H1 (cell line): ENCODE data around the gene NEB. TPM values are rescaled to one million over a fixed set of nuclear protein-coding genes. Genes with fewer than 3 reads are reported as not detected.
A peak's percentile ranks its signal among the peaks of the same experiment; 100 is the strongest.

Experiments used
- CTCF ChIA-PET: fragments of 300-600 bp; sonication (Branson Sonifier 250); formaldehyde crosslinking; loops from one replicate; lab custom pipeline; 2021; ENCODE audit not compliant: partially characterized antibody; lab: Charles Lee
- POLR2A ChIA-PET: fragments of 300-600 bp; sonication (Branson Sonifier 250); formaldehyde crosslinking; loops from one replicate; lab custom pipeline; 2021; ENCODE audit warnings: inconsistent platforms; ENCODE audit not compliant: partially characterized antibody; lab: Charles Lee
- DNase-seq, 2 experiments: peaks; one replicate each; pipeline versions ENCODE4 v3.0.0 to v3.0.0-alpha.2; 2010 to 2022; ENCODE audit warnings: low spot score in 2 of 2, low read depth in 1 of 2, mixed read lengths in 1 of 2
- FAIRE-seq: peaks from 2 replicates; lab custom pipeline; 2011; peaks lifted over from hg19 to GRCh38; lab: Jason Lieb, UNC
- H2AFZ ChIP-seq: 2 replicates; pipeline ENCODE4 v1.8.1; 2012; ENCODE audit warnings: low read length, inconsistent platforms
- H2AK5ac ChIP-seq: 2 replicates; pipeline ENCODE4 v1.6.1; 2013; ENCODE audit warnings: low read depth, low read length
- H2BK120ac ChIP-seq: replicated peaks from 2 replicates; pipeline ENCODE3; 2013; ENCODE audit warnings: low read depth, low read length, inconsistent platforms
- H2BK12ac ChIP-seq: 2 replicates; pipeline ENCODE4 v1.6.1; 2013; ENCODE audit warnings: low read depth, low read length
- H2BK15ac ChIP-seq: 2 replicates; pipeline ENCODE4 v1.6.1; 2013; ENCODE audit warnings: low read length
- H2BK20ac ChIP-seq: 2 replicates; pipeline ENCODE4 v1.6.1; 2013; ENCODE audit warnings: low read length
- H2BK5ac ChIP-seq: 2 replicates; pipeline ENCODE4 v1.6.1; 2013; ENCODE audit warnings: low read depth, low read length
- H3K14ac ChIP-seq: 2 replicates; pipeline ENCODE4 v1.6.1; 2013; ENCODE audit warnings: inconsistent platforms; ENCODE audit not compliant: insufficient read length
- H3K18ac ChIP-seq: 2 replicates; pipeline ENCODE4 v1.6.1; 2013; ENCODE audit warnings: low read length; ENCODE audit errors: extremely low read depth
- H3K23ac ChIP-seq: 2 replicates; pipeline ENCODE4 v1.6.1; 2013; ENCODE audit warnings: inconsistent platforms; ENCODE audit not compliant: insufficient read length
- H3K23me2 ChIP-seq: 2 replicates; pipeline ENCODE4 v1.6.1; 2013; ENCODE audit warnings: low read depth, low read length
- H3K27ac ChIP-seq: 2 replicates; pipeline ENCODE4 v1.6.1; 2011; ENCODE audit warnings: low read depth, low read length, inconsistent platforms
- H3K27me3 ChIP-seq, 4 experiments: replicated peaks in 1 of 4; 1 replicate in 1 of 4; 2 replicates in 3 of 4; pipeline versions ENCODE4 v1.6.1 to v1.8.1; 2011 to 2013; ENCODE audit warnings: low read length in 3 of 4, mild to moderate bottlenecking in 3 of 4, inconsistent platforms in 2 of 4, mixed read lengths in 2 of 4, moderate library complexity in 1 of 4; ENCODE audit not compliant: control insufficient read depth in 3 of 4, insufficient read depth in 3 of 4; ENCODE audit errors: extremely low read depth in 1 of 4
- H3K36me3 ChIP-seq, 4 experiments: 2 replicates each; pipeline versions ENCODE4 v1.6.1 to v1.8.1; 2011 to 2013; ENCODE audit warnings: mild to moderate bottlenecking in 4 of 4, low read length in 3 of 4, moderate library complexity in 2 of 4, control low read depth in 1 of 4, inconsistent platforms in 1 of 4; ENCODE audit not compliant: insufficient read depth in 4 of 4, control insufficient read depth in 2 of 4
- H3K4ac ChIP-seq: replicated peaks from 2 replicates; pipeline ENCODE3; 2013; ENCODE audit warnings: low read length, low read depth, mixed read lengths, inconsistent platforms; ENCODE audit not compliant: insufficient read length
- H3K4me1 ChIP-seq, 4 experiments: replicated peaks in 1 of 4; 1 replicate in 1 of 4; 2 replicates in 3 of 4; pipeline versions ENCODE4 v1.6.1 to v1.8.1; 2011 to 2013; ENCODE audit warnings: low read length in 3 of 4, inconsistent platforms in 2 of 4, mixed read lengths in 1 of 4; ENCODE audit not compliant: insufficient read depth in 4 of 4, control insufficient read depth in 3 of 4
- H3K4me2 ChIP-seq, 2 experiments: 2 replicates each; pipeline versions ENCODE4 v1.6.1 to v1.8.1; 2011 to 2013; ENCODE audit warnings: low read depth in 2 of 2, low read length in 2 of 2, control low read depth in 1 of 2, inconsistent platforms in 1 of 2, mild to moderate bottlenecking in 1 of 2; ENCODE audit not compliant: insufficient read depth in 1 of 2
- H3K4me3 ChIP-seq, 4 experiments: fragments of 200-600, 300-600 bp in 1 of 4; sonication (generic), shearing (Covaris generic), sonication (Bioruptor Twin) in 1 of 4; 2 replicates each; pipeline versions ENCODE4 v1.5.1 to v1.8.1; 2011 to 2016; ENCODE audit warnings: low read length in 4 of 4, low read depth in 3 of 4, control low read depth in 2 of 4, inconsistent platforms in 2 of 4, mild to moderate bottlenecking in 2 of 4, mixed read lengths in 1 of 4, moderate library complexity in 1 of 4; ENCODE audit not compliant: insufficient read depth in 2 of 4; ENCODE audit errors: extremely low read depth in 1 of 4
- H3K56ac ChIP-seq: replicated peaks from 2 replicates; pipeline ENCODE3; 2013; ENCODE audit warnings: low read depth, mild to moderate bottlenecking, mixed read lengths, low read length, inconsistent platforms; ENCODE audit not compliant: insufficient read length
- H3K79me1 ChIP-seq: 2 replicates; pipeline ENCODE4 v1.6.1; 2013; ENCODE audit warnings: low read depth, low read length, control low read depth
- H3K79me2 ChIP-seq, 2 experiments: 2 replicates each; pipeline versions ENCODE4 v1.6.1 to v1.8.1; 2012 to 2013; ENCODE audit warnings: low read length in 2 of 2, mild to moderate bottlenecking in 2 of 2, inconsistent platforms in 1 of 2; ENCODE audit not compliant: insufficient read depth in 2 of 2, control insufficient read depth in 1 of 2
- H3K9ac ChIP-seq, 4 experiments: replicated peaks in 1 of 4; 1 replicate in 1 of 4; 2 replicates in 3 of 4; pipeline versions ENCODE4 v1.6.1 to v1.8.1; 2011 to 2013; ENCODE audit warnings: low read depth in 3 of 4, low read length in 3 of 4, control low read depth in 2 of 4, mild to moderate bottlenecking in 2 of 4, moderate library complexity in 2 of 4, inconsistent platforms in 1 of 4; ENCODE audit errors: extremely low read depth in 1 of 4
- H3K9me3 ChIP-seq, 2 experiments: 2 replicates each; pipeline versions ENCODE4 v1.6.1 to v1.8.1; 2012 to 2013; ENCODE audit warnings: mild to moderate bottlenecking in 2 of 2, moderate library complexity in 2 of 2, control low read depth in 1 of 2, inconsistent platforms in 1 of 2, low read depth in 1 of 2, low read length in 1 of 2, mixed read lengths in 1 of 2; ENCODE audit not compliant: insufficient read depth in 2 of 2
- H4K20me1 ChIP-seq, 2 experiments: replicated peaks in 1 of 2; 2 replicates each; pipeline versions ENCODE3 to v1.8.1; 2011 to 2013; ENCODE audit warnings: inconsistent platforms in 2 of 2, low read length in 2 of 2, mild to moderate bottlenecking in 1 of 2; ENCODE audit not compliant: insufficient read depth in 2 of 2, control insufficient read depth in 1 of 2
- H4K5ac ChIP-seq: 2 replicates; pipeline ENCODE4 v1.6.1; 2013; ENCODE audit warnings: low read length, low read depth, mixed read lengths, inconsistent platforms; ENCODE audit not compliant: insufficient read length
- H4K8ac ChIP-seq: 2 replicates; pipeline ENCODE4 v1.8.0; 2013; ENCODE audit warnings: mild to moderate bottlenecking, moderate library complexity, low read length, inconsistent platforms; ENCODE audit not compliant: insufficient read depth; ENCODE audit errors: extremely low read depth
- H4K91ac ChIP-seq: replicated peaks from 2 replicates; pipeline ENCODE3; 2013; ENCODE audit warnings: low read length, mixed read lengths, inconsistent platforms; ENCODE audit not compliant: insufficient read length
- RAD21 ChIP-seq, 2 experiments: IDR thresholded peaks in 1 of 2; conservative IDR thresholded peaks in 1 of 2; 2 replicates each; pipeline ENCODE4 v1.6.1; 2011; ENCODE audit warnings: low read depth in 2 of 2, low read length in 2 of 2, improper control_type of control experiment in 1 of 2, inconsistent platforms in 1 of 2, mild to moderate bottlenecking in 1 of 2, moderate library complexity in 1 of 2
- SP1 ChIP-seq: IDR thresholded peaks from 2 replicates; pipeline ENCODE4 v1.6.1; 2011; ENCODE audit warnings: low read depth, low read length
- WGBS, 2 experiments: shearing (Covaris generic) in 1 of 2; methylation state at CpG; one replicate each; pipeline versions ENCODE4 v1.1.6 to v1.1.7; 2013 to 2015; ENCODE audit warnings: low lambda C conversion rate in 2 of 2, mixed read lengths in 2 of 2, inconsistent platforms in 1 of 2, low coverage in 1 of 2, missing lambda C conversion rate in 1 of 2; ENCODE audit not compliant: insufficient replicate concordance in 2 of 2, insufficient coverage in 1 of 2, insufficient read length in 1 of 2; ENCODE audit errors: extremely low coverage in 1 of 2, missing lambda C conversion rate in 1 of 2; 5-methylcytosine and 5-hydroxymethylcytosine counted together
- polyA plus RNA-seq, 7 experiments: library from polyadenylated mRNA; depleted of rRNA in 3 of 7; stranded (reverse) in 5 of 7; unstranded in 2 of 7; fragments of >200 nt in 5 of 7; fragments of 200-250 nt in 2 of 7; gene quantifications; 1 replicate in 5 of 7; 2 replicates in 1 of 7; 4 replicates in 1 of 7; pipeline versions ENCODE4 v1.2.1 to v1.2.3, GENCODE V29; 2011 to 2013; ENCODE audit warnings: missing spikeins in 2 of 7, mixed read lengths in 2 of 7
- total RNA-seq: library from RNA; stranded (reverse); fragmentation: NEBNext Ultra II Directional; extraction: Animal tissue kit (Norgen Biotek cat#: 25700); gene quantifications from 2 replicates; pipeline ENCODE4 v1.2.1, GENCODE V29; 2021
- TF ChIP-seq, protein P1 (sequence below), 3 experiments: IDR thresholded peaks; 1 replicate in 2 of 3; 2 replicates in 1 of 3; pipeline versions ENCODE4 v1.5.1 to v1.6.1; 2011; ENCODE audit warnings: low read length in 3 of 3, mild to moderate bottlenecking in 3 of 3, inconsistent platforms in 2 of 3, low read depth in 1 of 3, moderate library complexity in 1 of 3; ENCODE audit not compliant: insufficient read depth in 1 of 3; ENCODE audit errors: control extremely low read depth in 1 of 3

Gene NEB
- total and polyA plus RNA-seq, 2 of the 8 experiments (the other 6 are each of a cell fraction or from before 2014, with no cell fraction given) = 1.4 to 2.5 TPM

- no peak for FAIRE-seq
Observed at GRCh38 chr2:151632993-151633565, 101.2 kb downstream of the NEB start.

More at GRCh38 chr2:151632993-151633565, 101.2 kb downstream of the NEB start:
- no peak overlapping the region for H4K5ac ChIP-seq
- H3K79me2 ChIP-seq = no peaks in the 10 kb centered on the region
- H2AFZ ChIP-seq = no peak overlapping the region
- H3K4me3 ChIP-seq = no peak overlapping the region
- H2BK5ac ChIP-seq = no peak overlapping the region
- no peak overlapping the region for H3K56ac ChIP-seq
- 38% methylated on average over 1 of the region's 1 CpG; no CpG with 5 or more reads in 1 of the 2 experiments for WGBS, 2 experiments
- no peak overlapping the region for H2BK20ac ChIP-seq
- no peak overlapping the region for H3K4me2 ChIP-seq
- H2BK12ac ChIP-seq = no peak overlapping the region
- no peaks in the 10 kb centered on the region for H3K9me3 ChIP-seq
- H2BK15ac ChIP-seq = no peak overlapping the region
- H3K9ac ChIP-seq = no peak overlapping the region
- H3K27me3 ChIP-seq = no peaks in the 10 kb centered on the region
- H3K23ac ChIP-seq = no peak overlapping the region
- CTCF ChIA-PET = interaction anchor here (1.2 to 1.9 kb wide), 6 partner anchors 21 to 155 kb away, joined by 3 to 5 read pairs (median 4); no protein-coding TSS in a partner anchor
- no peaks in the 10 kb centered on the region for H3K79me1 ChIP-seq
- POLR2A ChIA-PET = no interaction called here
- peaks cover 0 to 4% (median 0%) of the 10 kb centered on the region in 4 experiments; a peak in 4 of 8 replicates for H3K36me3 ChIP-seq
- no peak overlapping the region for H4K8ac ChIP-seq
- no peak overlapping the region for H3K27ac ChIP-seq
- H2BK120ac ChIP-seq = no peak overlapping the region
- DNase-seq = no peak
- no peak overlapping the region for H3K4ac ChIP-seq
- H3K4me1 ChIP-seq = no peaks in the 10 kb centered on the region
- no peak overlapping the region for H3K18ac ChIP-seq
- no peak overlapping the region for H2AK5ac ChIP-seq
- no peak overlapping the region for H4K91ac ChIP-seq
- H3K23me2 ChIP-seq = no peaks in the 10 kb centered on the region
- TF ChIP-seq, protein P1, sequence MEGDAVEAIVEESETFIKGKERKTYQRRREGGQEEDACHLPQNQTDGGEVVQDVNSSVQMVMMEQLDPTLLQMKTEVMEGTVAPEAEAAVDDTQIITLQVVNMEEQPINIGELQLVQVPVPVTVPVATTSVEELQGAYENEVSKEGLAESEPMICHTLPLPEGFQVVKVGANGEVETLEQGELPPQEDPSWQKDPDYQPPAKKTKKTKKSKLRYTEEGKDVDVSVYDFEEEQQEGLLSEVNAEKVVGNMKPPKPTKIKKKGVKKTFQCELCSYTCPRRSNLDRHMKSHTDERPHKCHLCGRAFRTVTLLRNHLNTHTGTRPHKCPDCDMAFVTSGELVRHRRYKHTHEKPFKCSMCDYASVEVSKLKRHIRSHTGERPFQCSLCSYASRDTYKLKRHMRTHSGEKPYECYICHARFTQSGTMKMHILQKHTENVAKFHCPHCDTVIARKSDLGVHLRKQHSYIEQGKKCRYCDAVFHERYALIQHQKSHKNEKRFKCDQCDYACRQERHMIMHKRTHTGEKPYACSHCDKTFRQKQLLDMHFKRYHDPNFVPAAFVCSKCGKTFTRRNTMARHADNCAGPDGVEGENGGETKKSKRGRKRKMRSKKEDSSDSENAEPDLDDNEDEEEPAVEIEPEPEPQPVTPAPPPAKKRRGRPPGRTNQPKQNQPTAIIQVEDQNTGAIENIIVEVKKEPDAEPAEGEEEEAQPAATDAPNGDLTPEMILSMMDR (IDR thresholded peaks at IDR 0.05; ENCODE audit: control extremely low read depth in 1 of 3, insufficient read depth in 1 of 3, low read depth in 1 of 3, low read length in 3 of 3) = peak in 1 of 3 experiments; percentile 17; a peak in 2 of 4 replicates
- TF ChIP-seq SP1 = no peak
- peak in 1 of 2 experiments; percentile 16; a peak in 2 of 4 replicates for TF ChIP-seq RAD21 (IDR thresholded peaks at IDR 0.05 in 1 of 2, conservative IDR thresholded peaks at IDR 0.05 in 1 of 2; ENCODE audit: low read depth in 2 of 2, low read length in 2 of 2)
- no peaks in the 10 kb centered on the region for H4K20me1 ChIP-seq
- no peak overlapping the region for H3K14ac ChIP-seq
